Heart left ventricle (tissue), 16 donors: Measurements from ENCODE around the gene TGFBR3L. TPM values are rescaled to one million over a fixed set of nuclear protein-coding genes. Genes with fewer than 3 reads are reported as not detected.

ENCODE experiments used
- ATAC-seq, 4 donors: fragments of 200-7000 bp; cut with Tn5 transposase; one replicate each; pipeline ENCODE4 v1.9.1; 2020 to 2022; ENCODE audit warnings: moderate library complexity in 4 of 4, mild to moderate bottlenecking in 3 of 4, moderate number of reproducible peaks in 1 of 4
- DNase-seq, 5 donors: peaks; one replicate each; pipeline ENCODE4 v3.0.0-alpha.2; 2020
- H3K27ac ChIP-seq, 12 donors: fragments of 200-600 bp; sonication (generic) in 4 of 12; one replicate each; pipeline versions ENCODE4 v1.5.0 to v1.8.0; 2016 to 2022; ENCODE audit warnings: mild to moderate bottlenecking in 2 of 12
- H3K27me3 ChIP-seq, 9 donors: fragments of 200-600 bp; sonication (generic) in 2 of 9; one replicate each; pipeline versions ENCODE4 v1.5.1 to v1.8.0; 2016 to 2022; ENCODE audit warnings: mild to moderate bottlenecking in 3 of 9
- H3K36me3 ChIP-seq, 9 donors: fragments of 200-600 bp; sonication (generic) in 2 of 9; one replicate each; pipeline versions ENCODE4 v1.5.0 to v1.8.0; 2018 to 2022; ENCODE audit warnings: mild to moderate bottlenecking in 2 of 9
- H3K4me1 ChIP-seq, 12 donors: fragments of 200-600 bp; sonication (generic) in 4 of 12; one replicate each; pipeline versions ENCODE4 v1.5.0 to v1.8.0; 2016 to 2022; ENCODE audit warnings: mild to moderate bottlenecking in 3 of 12
- H3K4me3 ChIP-seq, 12 donors: fragments of 200-600 bp; sonication (generic) in 4 of 12; one replicate each; pipeline versions ENCODE4 v1.5.0 to v1.8.0; 2017 to 2022; ENCODE audit warnings: mild to moderate bottlenecking in 9 of 12, moderate library complexity in 4 of 12
- H3K9me3 ChIP-seq, 12 donors: fragments of 200-600 bp; sonication (generic) in 4 of 12; one replicate each; pipeline versions ENCODE4 v1.5.0 to v1.8.0; 2016 to 2022; ENCODE audit warnings: mild to moderate bottlenecking in 1 of 12
- POLR2A ChIP-seq, 2 donors: fragments of 450-650 bp; IDR thresholded peaks; one replicate each; pipeline ENCODE4 v1.6.1; 2017; ENCODE audit warnings: antibody characterized with exemption in 2 of 2, mild to moderate bottlenecking in 2 of 2, moderate library complexity in 2 of 2
- WGBS, 4 donors: extraction: QIAGEN DNeasy Blood & Tissue Kit in 2 of 4; methylation state at CpG; one replicate each; pipeline versions ENCODE4 v1.1.5 to v1.1.7; 2013 to 2018; 5-methylcytosine and 5-hydroxymethylcytosine counted together
- intact Hi-C, 10 donors: fragments of 100-400 bp; cut with DNase I; formaldehyde crosslinking; loops; one replicate each; pipeline versions ENCODE4 v1.11.1 to v1.14.2; 2022
- polyA plus RNA-seq, 2 donors: library from polyadenylated mRNA; stranded (reverse); fragments of 200-250 nt; gene quantifications; one replicate each; pipeline ENCODE4 v1.2.3, GENCODE V29; 2013
- total RNA-seq, 9 donors: library from RNA; depleted of rRNA in 2 of 9; stranded (reverse); fragments of >200 nt in 2 of 9; fragmentation: NEBNext Ultra II Directional in 3 of 9; extraction: Animal tissue kit (Norgen Biotek cat#: 25700) in 3 of 9; gene quantifications; one replicate each; pipeline versions ENCODE4 v1.1.0 to v1.2.4, GENCODE V29; 2016 to 2023
- TF ChIP-seq, protein P1 (sequence below), 12 donors: fragments of 200-600 bp; sonication (generic) in 4 of 12; IDR thresholded peaks; one replicate each; pipeline versions ENCODE4 v1.5.0 to v1.8.0; 2018 to 2022; ENCODE audit warnings: antibody characterized with exemption in 12 of 12, mild to moderate bottlenecking in 5 of 12
- donor health status: ischemic (EF 13 %, LVEDD 7.1; RV severe dilation, severe dysfunction).
- donor health status: healthy with polysubstance abuse.
- donor health status: DM: no; HTN: yes; CAD: no.
- donor health status: DM: no; HTN: no; CAD: no.
- donor health status: ischemic (EF 25% LVEDD 6.9; RV normal size, moderate dysfunction).
- donor health status: ischemic (EF 25% LVEDD 5.7; RV mildly dilated, moderate dysfunction).
- donor health status: healthy.
- donor health status: DM: yes; HTN: yes; CAD: no.
- donor health status: ischemic (EF 35%, LVEDD 5.7; RV mildly dilated, moderate dysfunction).
- donor health status: nonischemic (EF 11% LVEDD 7.7; RV severe dilation, severe dysfunction).
- donor health status: DM: yes; HTN: yes; CAD: no.
- donor health status: PGD.
- donor health status: ischemic (EF 29% LVEDD 5.4; RV normal size, mild dysfunction).
- donor health status: nonischemic (EF 23%, LVEDD 6.1; RV moderate dilation, normal function).

TGFBR3L gene
- total and polyA plus RNA-seq, 11 donors, result 0.76 to 41.2 (median 6.8) TPM

DNA sequence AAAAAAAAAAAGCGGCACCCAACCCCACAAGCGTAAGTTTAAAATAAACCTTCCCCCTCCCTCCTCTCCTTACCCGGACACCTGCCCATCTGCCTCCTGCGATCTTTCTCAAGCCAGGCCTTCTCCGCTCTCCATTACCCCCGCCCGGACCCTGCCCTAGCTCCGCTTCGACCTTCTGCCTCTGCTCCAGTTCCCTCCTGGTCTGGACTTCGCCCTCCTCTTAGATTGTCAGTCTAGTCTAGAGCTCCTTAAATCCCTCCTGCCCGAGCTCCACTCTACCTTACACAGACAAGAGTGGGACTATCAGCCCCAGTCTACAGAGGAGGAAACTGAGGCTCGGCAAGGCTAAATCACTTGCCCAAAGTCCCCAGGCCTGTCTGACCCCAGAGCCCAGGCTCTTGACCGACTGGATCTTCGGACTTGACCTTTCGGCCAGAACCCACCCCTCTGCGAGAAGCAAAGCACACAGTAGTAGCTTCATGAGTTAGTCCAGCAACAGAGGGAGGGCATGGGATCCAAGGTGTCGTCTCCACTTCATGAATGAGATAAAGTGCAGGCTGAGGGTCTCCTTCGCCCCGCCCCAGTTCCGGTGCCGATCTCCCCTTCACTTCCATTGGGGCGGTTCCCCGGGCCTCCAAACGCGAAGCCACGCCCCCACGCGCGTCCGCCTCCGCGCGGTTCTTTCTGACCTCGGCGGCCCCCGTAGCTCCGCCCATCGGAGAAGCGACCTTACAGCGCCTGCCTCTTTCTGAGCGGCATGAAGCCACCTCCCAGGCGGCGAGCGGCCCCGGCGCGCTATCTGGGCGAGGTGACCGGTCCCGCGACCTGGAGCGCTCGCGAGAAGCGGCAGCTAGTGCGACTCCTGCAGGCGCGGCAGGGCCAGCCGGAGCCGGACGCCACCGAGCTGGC lies 5.2 kb downstream of the TGFBR3L start, which contains the start of gene SNAPC2:
TSS of gene SNAPC2 (plus strand) at position 729 of the 909 bp plus-strand sequence. CDS start at position 758, 29 bp downstream.
- Histone ChIP-seq H3K36me3 (peaks cover 0 to 19% (median 14%) of the 10 kb centered on the region in 9 donors), H3K4me1 (peaks cover 5 to 63% (median 38%) of the 10 kb centered on the region in 12 donors), H3K27ac (peak within 1 kb of the TSS; percentile 70 to 97 (median 90)), H3K27me3 (peaks cover 16 to 46% (median 32%) of the 10 kb centered on the region in 9 donors), H3K9me3 (no peaks in the 10 kb centered on the region), H3K4me3 (peak within 1 kb of the TSS; percentile 52 to 98 (median 79))
- DNase-seq (peak; percentile 96 to 98 (median 98)), ATAC-seq (peak; percentile 32 to 75 (median 68))
- TF ChIP-seq POLR2A (IDR thresholded peaks at IDR 0.05), result peak in 1 of 2 donors; percentile 74
- TF ChIP-seq, protein P1, sequence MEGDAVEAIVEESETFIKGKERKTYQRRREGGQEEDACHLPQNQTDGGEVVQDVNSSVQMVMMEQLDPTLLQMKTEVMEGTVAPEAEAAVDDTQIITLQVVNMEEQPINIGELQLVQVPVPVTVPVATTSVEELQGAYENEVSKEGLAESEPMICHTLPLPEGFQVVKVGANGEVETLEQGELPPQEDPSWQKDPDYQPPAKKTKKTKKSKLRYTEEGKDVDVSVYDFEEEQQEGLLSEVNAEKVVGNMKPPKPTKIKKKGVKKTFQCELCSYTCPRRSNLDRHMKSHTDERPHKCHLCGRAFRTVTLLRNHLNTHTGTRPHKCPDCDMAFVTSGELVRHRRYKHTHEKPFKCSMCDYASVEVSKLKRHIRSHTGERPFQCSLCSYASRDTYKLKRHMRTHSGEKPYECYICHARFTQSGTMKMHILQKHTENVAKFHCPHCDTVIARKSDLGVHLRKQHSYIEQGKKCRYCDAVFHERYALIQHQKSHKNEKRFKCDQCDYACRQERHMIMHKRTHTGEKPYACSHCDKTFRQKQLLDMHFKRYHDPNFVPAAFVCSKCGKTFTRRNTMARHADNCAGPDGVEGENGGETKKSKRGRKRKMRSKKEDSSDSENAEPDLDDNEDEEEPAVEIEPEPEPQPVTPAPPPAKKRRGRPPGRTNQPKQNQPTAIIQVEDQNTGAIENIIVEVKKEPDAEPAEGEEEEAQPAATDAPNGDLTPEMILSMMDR (IDR thresholded peaks at IDR 0.05), result peak in 2 of 12 donors; percentile 10 to 14
- intact Hi-C loops, result loop anchor here in 6 of 10 donors (1.0 to 5.0 kb wide), 4 partner anchors 15 to 68 kb away; partner anchors contain the start of gene MAP2K7 (in 2 of the 6)
- WGBS, 4 donors, result 6 to 29% (median 11%) methylated on average over 29 to 62 of the region's 62 CpGs

DNA sequence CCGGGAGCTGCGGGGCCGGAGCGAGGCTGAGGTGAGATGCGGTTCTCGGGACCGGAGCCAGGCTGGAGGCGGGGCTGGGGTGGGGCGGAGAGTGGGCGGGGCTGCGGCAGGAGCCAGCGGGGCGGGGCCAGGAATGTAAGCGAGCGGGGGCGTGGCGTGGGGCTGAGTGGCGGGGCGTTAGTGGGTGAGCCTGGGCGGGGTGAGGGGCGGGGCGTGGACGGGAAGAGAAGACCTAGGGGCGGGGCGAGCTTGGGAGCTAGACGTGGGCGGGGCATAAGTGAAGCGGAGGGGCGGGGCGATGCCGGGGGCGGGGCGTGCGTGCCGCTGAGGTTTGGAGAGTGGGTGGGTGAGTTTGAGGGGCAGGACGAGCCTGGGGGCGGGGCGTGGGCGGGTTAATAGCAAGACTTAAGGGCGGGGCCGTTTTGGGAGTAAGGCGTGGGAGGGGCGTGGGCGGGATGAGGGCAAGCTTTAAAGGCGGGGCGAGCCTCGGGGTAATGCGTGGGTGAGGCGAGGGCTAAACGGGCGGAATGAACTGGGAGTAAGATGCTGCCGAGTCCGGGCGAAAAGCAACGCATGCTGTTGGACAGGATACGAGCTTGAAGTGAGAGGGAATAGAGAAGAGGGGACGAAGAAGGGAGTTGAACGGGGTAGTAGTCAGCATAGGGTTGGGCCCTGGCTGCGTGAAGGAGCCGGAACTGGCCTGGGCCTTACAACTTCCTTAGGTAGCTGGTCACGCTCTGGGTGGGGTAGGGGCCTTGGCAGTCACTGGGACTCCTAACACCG lies 6.1 kb downstream of the TGFBR3L start:
- DNase-seq (peak; percentile 99 to 100 (median 100)), ATAC-seq (peak; percentile 83 to 91 (median 84))
- TF ChIP-seq, protein P1 (IDR thresholded peaks at IDR 0.05), result no peak
- peak in 1 of 2 donors; percentile 47 for TF ChIP-seq POLR2A (IDR thresholded peaks at IDR 0.05)
- 1 to 3% (median 2%) methylated on average over 35 to 62 of the region's 62 CpGs for WGBS, 4 donors
- peaks cover 8 to 66% (median 44%) of the 10 kb centered on the region in 12 donors for H3K4me1 ChIP-seq
- H3K9me3 ChIP-seq, result no peaks in the 10 kb centered on the region
- peak overlapping the region; percentile 52 to 98 (median 79) for H3K4me3 ChIP-seq
- intact Hi-C loops, result loop anchor here in 6 of 10 donors (1.0 to 5.0 kb wide), 3 partner anchors 17 to 68 kb away; partner anchors contain the start of gene MAP2K7 (in 2 of the 6)
- peak overlapping the region; percentile 70 to 97 (median 90) for H3K27ac ChIP-seq
- H3K36me3 ChIP-seq, result peaks cover 0 to 19% (median 14%) of the 10 kb centered on the region in 9 donors
- H3K27me3 ChIP-seq, result peaks cover 11 to 38% (median 27%) of the 10 kb centered on the region in 9 donors

DNA sequence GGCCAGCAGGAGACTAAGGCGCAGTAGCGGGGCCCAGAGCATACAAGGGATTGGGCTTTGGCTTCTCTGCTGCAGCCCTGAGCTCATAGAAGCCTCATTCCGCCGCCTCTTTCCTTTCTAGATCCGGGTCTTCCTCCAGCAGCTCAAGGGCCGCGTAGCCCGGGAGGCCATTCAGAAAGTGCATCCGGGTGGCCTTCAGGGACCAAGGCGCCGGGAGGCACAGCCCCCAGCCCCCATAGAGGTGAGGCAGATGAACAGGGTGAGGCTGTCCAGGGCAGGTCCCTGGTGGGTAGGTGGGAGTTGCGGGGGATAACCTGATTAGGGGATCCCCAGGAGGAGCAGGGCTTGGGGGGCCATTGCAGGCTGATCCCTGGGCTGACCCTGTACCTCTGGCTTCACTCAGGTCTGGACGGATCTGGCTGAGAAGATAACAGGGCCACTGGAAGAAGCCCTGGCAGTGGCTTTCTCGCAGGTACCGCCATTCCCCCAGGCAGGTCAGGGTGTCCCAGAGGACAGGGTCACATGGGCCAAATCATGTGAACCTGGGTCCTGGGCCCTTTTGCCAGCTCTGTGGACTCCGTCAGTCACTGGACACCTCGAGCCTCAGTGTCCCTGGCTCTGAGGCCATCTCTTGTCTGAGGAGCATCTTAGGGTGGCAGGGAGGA lies 6.8 kb downstream of the TGFBR3L start:
- ATAC-seq (no peak), DNase-seq (no peak)
- Histone ChIP-seq H3K9me3 (no peaks in the 10 kb centered on the region), H3K27ac (peak overlapping the region in 11 of 12 donors; percentile 50 to 96 (median 83)), H3K27me3 (peaks cover 4 to 30% (median 20%) of the 10 kb centered on the region in 9 donors), H3K4me1 (peaks cover 8 to 66% (median 40%) of the 10 kb centered on the region in 12 donors), H3K36me3 (peaks cover 0 to 19% (median 14%) of the 10 kb centered on the region in 9 donors), H3K4me3 (peak overlapping the region; percentile 18 to 95 (median 60))
- 45 to 63% (median 55%) methylated on average over 12 to 17 of the region's 17 CpGs for WGBS, 4 donors
- no peak for TF ChIP-seq POLR2A (IDR thresholded peaks at IDR 0.05)
- TF ChIP-seq, protein P1 (IDR thresholded peaks at IDR 0.05), result no peak
- intact Hi-C loops, result loop anchor here in 4 of 10 donors (5.0 kb wide), 2 partner anchors 64 to 69 kb away; no protein-coding TSS in a partner anchor
